Astrocyte (in vitro differentiated cells and primary cell): ENCODE measurements around the gene VWC2.

Source experiments
- EZH2 ChIP-seq: IDR thresholded peaks from 2 replicates; pipeline ENCODE4 v1.6.1; 2012; ENCODE audit warnings: mild to moderate bottlenecking, low read length, inconsistent platforms; ENCODE audit not compliant: insufficient read depth
- TF ChIP-seq, protein P1 (sequence below): IDR thresholded peaks from 2 replicates; pipeline ENCODE4 v1.5.1; 2011; ENCODE audit warnings: low read depth, mild to moderate bottlenecking, inconsistent platforms, low read length, moderate library complexity; ENCODE audit not compliant: insufficient read depth

- TF ChIP-seq, protein P1, sequence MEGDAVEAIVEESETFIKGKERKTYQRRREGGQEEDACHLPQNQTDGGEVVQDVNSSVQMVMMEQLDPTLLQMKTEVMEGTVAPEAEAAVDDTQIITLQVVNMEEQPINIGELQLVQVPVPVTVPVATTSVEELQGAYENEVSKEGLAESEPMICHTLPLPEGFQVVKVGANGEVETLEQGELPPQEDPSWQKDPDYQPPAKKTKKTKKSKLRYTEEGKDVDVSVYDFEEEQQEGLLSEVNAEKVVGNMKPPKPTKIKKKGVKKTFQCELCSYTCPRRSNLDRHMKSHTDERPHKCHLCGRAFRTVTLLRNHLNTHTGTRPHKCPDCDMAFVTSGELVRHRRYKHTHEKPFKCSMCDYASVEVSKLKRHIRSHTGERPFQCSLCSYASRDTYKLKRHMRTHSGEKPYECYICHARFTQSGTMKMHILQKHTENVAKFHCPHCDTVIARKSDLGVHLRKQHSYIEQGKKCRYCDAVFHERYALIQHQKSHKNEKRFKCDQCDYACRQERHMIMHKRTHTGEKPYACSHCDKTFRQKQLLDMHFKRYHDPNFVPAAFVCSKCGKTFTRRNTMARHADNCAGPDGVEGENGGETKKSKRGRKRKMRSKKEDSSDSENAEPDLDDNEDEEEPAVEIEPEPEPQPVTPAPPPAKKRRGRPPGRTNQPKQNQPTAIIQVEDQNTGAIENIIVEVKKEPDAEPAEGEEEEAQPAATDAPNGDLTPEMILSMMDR, result no peak
- no peak for TF ChIP-seq EZH2
These were observed 86.9 kb downstream of the VWC2 start for GRCh38 chr7:49860293-49860692.
